HepG2 (cell line): ENCODE data around the gene UBFD1. TPM values are rescaled to one million over a fixed set of nuclear protein-coding genes. Genes with fewer than 3 reads are reported as not detected.

Experiments
- ATRX ChIP-seq: sonication (generic); formaldehyde crosslinking; IDR thresholded peaks from 2 replicates; pipeline ENCODE4 v1.4.0; 2020; ENCODE audit warnings: missing genetic modification reagents, borderline replicate concordance
- ETV6 ChIP-seq: sonication (generic); formaldehyde crosslinking; conservative IDR thresholded peaks from 2 replicates; pipeline ENCODE4 v1.4.0; 2020; ENCODE audit warnings: missing genetic modification reagents
- NFE2L2 ChIP-seq: fragments of 150-350 bp; IDR thresholded peaks from 2 replicates; pipeline ENCODE4 v1.6.1; 2014; ENCODE audit warnings: low read length
- PAXIP1 ChIP-seq: sonication (generic); formaldehyde crosslinking; conservative IDR thresholded peaks from 2 replicates; pipeline ENCODE4 v1.4.0; 2020; ENCODE audit warnings: mild to moderate bottlenecking, missing genetic modification reagents, moderate library complexity
- TBP ChIP-seq: sonication (generic); formaldehyde crosslinking; IDR thresholded peaks from 2 replicates; pipeline ENCODE4 v1.5.0; 2020; ENCODE audit warnings: missing genetic modification reagents
- U2AF2 ChIP-seq: fragments of 200-400 bp; formaldehyde crosslinking; IDR thresholded peaks from 2 replicates; pipeline ENCODE4 v1.6.1; 2017; ENCODE audit warnings: low read depth, mild to moderate bottlenecking, low read length
- ZNF280D ChIP-seq: sonication (generic); formaldehyde crosslinking; IDR thresholded peaks from 2 replicates; pipeline ENCODE4 v1.5.1; 2020; ENCODE audit warnings: mild to moderate bottlenecking, missing genetic modification reagents
- ZNF737 ChIP-seq: sonication (generic); formaldehyde crosslinking; IDR thresholded peaks from 2 replicates; pipeline ENCODE4 v1.5.0; 2020; ENCODE audit warnings: missing genetic modification reagents, mild to moderate bottlenecking, borderline replicate concordance
- ZNF800 ChIP-seq: sonication (generic); formaldehyde crosslinking; IDR thresholded peaks from 2 replicates; pipeline ENCODE4 v1.4.0; 2020; ENCODE audit warnings: missing genetic modification reagents
- polyA plus RNA-seq, 8 experiments: library from polyadenylated mRNA; depleted of rRNA in 3 of 8; stranded (reverse) in 7 of 8; unstranded in 1 of 8; fragments of >200 nt; fragmentation: Illumina TruSeq in 4 of 8; extraction: Trizol in 4 of 8; gene quantifications; 2 replicates each; pipeline versions ENCODE4 v1.2.1 to v1.2.3, GENCODE V29; 2011 to 2016; ENCODE audit warnings: low read depth in 4 of 8, missing spikeins in 1 of 8, mixed read lengths in 1 of 8; ENCODE audit not compliant: insufficient read depth in 1 of 8
- total RNA-seq, 5 experiments: library from RNA; depleted of rRNA; stranded (reverse); fragments of >200 nt; fragmentation: Illumina TruSeq; extraction: Trizol; gene quantifications; 2 replicates each; pipeline ENCODE4 v1.2.3, GENCODE V29; 2016; ENCODE audit warnings: low read depth in 1 of 5
- TF ChIP-seq, protein P1 (sequence below), 2 experiments: IDR thresholded peaks; 2 replicates each; pipeline ENCODE4 v1.6.1; 2011 to 2012; ENCODE audit warnings: low read length in 2 of 2, borderline replicate concordance in 1 of 2, low read depth in 1 of 2, mild to moderate bottlenecking in 1 of 2, moderate library complexity in 1 of 2
- TF ChIP-seq, protein P2 (sequence below): sonication (generic); formaldehyde crosslinking; conservative IDR thresholded peaks from 2 replicates; pipeline ENCODE4 v1.4.0; 2020; ENCODE audit warnings: missing genetic modification reagents
- TF ChIP-seq, protein P3 (sequence below): sonication (generic); formaldehyde crosslinking; IDR thresholded peaks from 2 replicates; pipeline ENCODE4 v1.8.1; 2023; ENCODE audit warnings: missing genetic modification reagents, mild to moderate bottlenecking, borderline replicate concordance

The UBFD1 gene
- total and polyA plus RNA-seq, 2 of the 13 experiments (the other 11 are each of a cell fraction or from before 2014, with no cell fraction given), result 100 to 111 TPM

DNA sequence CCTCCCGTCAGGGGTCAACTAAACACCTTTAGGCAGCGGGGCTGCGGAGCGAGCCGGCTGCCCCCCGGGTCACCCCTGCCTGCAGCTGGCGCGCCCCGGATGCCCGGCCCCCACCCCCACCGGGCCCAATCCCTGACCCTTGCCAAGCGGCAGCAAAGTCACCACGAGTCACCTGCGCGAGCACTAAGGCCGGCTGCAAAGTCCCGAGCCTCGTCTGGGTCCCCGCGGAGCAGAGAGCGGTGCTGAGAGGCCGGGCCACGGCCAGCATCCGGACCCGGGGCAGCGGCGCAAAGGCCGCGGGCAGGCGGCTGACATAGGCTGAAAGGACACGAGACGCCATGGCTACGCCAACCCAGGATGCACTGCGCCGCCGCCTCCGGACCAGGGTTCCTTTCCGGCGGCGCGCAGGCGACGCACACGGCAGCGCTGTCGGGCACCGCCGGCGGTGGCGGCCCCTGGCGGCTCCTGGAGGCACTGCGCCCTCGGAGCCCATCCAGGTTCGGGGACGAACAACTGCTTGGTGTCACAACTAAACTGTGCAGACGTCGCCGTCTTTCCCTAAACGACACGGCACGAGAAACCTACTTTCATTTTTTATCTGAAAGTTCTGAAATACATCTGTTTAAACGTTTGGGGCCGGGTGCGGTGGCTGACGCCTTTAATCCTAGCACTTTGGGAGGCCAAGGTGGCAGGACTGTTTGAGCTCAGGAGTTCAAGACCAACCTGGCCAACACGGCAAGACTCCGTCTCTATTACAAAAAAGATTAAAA is 38.6 kb downstream of the UBFD1 start, which contains the start of gene NDUFAB1 (continued):
- TF ChIP-seq ZNF737 (CRISPR knock-in tag) (no peak), PAXIP1 (CRISPR knock-in tag) (peak; percentile 69), ETV6 (CRISPR knock-in tag) (0 out of 2 replicates have a peak, but pooled peaks have one; percentile 87), NFE2L2 (no peak), U2AF2 (peak; percentile 36; the same call in 1 of the 2 replicates), TBP (peak; percentile 97; the same call in 1 of the 2 replicates), ZNF800 (CRISPR knock-in tag) (peak; percentile 87; the same call in 1 of the 2 replicates), ATRX (CRISPR knock-in tag) (no peak), ZNF280D (CRISPR knock-in tag) (no peak)
- TF ChIP-seq, protein P1, sequence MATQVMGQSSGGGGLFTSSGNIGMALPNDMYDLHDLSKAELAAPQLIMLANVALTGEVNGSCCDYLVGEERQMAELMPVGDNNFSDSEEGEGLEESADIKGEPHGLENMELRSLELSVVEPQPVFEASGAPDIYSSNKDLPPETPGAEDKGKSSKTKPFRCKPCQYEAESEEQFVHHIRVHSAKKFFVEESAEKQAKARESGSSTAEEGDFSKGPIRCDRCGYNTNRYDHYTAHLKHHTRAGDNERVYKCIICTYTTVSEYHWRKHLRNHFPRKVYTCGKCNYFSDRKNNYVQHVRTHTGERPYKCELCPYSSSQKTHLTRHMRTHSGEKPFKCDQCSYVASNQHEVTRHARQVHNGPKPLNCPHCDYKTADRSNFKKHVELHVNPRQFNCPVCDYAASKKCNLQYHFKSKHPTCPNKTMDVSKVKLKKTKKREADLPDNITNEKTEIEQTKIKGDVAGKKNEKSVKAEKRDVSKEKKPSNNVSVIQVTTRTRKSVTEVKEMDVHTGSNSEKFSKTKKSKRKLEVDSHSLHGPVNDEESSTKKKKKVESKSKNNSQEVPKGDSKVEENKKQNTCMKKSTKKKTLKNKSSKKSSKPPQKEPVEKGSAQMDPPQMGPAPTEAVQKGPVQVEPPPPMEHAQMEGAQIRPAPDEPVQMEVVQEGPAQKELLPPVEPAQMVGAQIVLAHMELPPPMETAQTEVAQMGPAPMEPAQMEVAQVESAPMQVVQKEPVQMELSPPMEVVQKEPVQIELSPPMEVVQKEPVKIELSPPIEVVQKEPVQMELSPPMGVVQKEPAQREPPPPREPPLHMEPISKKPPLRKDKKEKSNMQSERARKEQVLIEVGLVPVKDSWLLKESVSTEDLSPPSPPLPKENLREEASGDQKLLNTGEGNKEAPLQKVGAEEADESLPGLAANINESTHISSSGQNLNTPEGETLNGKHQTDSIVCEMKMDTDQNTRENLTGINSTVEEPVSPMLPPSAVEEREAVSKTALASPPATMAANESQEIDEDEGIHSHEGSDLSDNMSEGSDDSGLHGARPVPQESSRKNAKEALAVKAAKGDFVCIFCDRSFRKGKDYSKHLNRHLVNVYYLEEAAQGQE (IDR thresholded peaks at IDR 0.05; ENCODE audit: borderline replicate concordance in 1 of 2, low read depth in 1 of 2, low read length in 2 of 2), result no peak; a peak in 1 of 4 replicates
- TF ChIP-seq, protein P2, sequence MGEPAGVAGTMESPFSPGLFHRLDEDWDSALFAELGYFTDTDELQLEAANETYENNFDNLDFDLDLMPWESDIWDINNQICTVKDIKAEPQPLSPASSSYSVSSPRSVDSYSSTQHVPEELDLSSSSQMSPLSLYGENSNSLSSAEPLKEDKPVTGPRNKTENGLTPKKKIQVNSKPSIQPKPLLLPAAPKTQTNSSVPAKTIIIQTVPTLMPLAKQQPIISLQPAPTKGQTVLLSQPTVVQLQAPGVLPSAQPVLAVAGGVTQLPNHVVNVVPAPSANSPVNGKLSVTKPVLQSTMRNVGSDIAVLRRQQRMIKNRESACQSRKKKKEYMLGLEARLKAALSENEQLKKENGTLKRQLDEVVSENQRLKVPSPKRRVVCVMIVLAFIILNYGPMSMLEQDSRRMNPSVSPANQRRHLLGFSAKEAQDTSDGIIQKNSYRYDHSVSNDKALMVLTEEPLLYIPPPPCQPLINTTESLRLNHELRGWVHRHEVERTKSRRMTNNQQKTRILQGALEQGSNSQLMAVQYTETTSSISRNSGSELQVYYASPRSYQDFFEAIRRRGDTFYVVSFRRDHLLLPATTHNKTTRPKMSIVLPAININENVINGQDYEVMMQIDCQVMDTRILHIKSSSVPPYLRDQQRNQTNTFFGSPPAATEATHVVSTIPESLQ (CRISPR knock-in tag), result peak; percentile 78
- TF ChIP-seq, protein P3, sequence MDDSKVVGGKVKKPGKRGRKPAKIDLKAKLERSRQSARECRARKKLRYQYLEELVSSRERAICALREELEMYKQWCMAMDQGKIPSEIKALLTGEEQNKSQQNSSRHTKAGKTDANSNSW (CRISPR knock-in tag), result peak; percentile 83; the same call in 1 of the 2 replicates
